Hematopoietic multipotent progenitor cell treated with erythropoietin and hydrocortisone succinate and interleukin-3 and kit ligand, for 17 days (in vitro differentiated cells): ENCODE measurements around the gene LCNL1.
A peak's percentile ranks its signal among the peaks of the same experiment; 100 is the strongest.
"Not testable (repeated sequence)": the region's sequence is repeated elsewhere in the genome, so short reads cannot be mapped to it uniquely, and the experiment has no call there.

Experiments
- DNase-seq: peaks from one replicate; pipeline ENCODE4 v3.0.0-alpha.2; 2015; ENCODE audit warnings: low spot score

The LCNL1 gene

GRCh38 chr9:137027369-137028262 is 44.8 kb downstream of the LCNL1 start, which contains the start of gene ABCA2:
Gene ABCA2, minus strand, starts transcription at chr9:137028237. Its CDS starts 97 bp downstream, at chr9:137028140.
- no peak for DNase-seq

GRCh38 chr9:137028263-137029057 is 45.7 kb downstream of the LCNL1 start:
- DNase-seq, result peak; percentile 72

- DNase-seq, result peak; percentile 71
These were observed 46.5 kb downstream of the LCNL1 start for GRCh38 chr9:137029058-137029936.

DNA sequence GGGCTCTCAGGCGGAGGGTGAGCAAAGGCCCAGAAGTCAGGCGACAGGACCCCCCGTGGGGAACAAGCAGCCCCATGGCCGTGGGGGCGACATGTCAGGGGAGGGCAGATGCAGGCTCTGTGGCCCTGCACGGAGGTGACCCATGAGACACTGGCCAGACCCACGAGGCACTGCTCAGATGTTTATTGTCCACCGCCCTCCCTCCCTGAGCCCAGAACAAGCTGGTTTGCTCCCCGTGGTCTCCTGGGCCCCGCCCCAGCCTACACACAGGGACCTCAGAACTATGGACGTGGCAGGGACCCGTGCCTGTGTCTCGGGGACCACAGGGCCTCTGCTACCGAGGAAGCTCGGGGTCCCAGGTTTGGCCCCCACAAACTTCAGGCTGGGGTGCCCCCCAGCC is 47.2 kb downstream of the LCNL1 start:
- no peak for DNase-seq

DNA sequence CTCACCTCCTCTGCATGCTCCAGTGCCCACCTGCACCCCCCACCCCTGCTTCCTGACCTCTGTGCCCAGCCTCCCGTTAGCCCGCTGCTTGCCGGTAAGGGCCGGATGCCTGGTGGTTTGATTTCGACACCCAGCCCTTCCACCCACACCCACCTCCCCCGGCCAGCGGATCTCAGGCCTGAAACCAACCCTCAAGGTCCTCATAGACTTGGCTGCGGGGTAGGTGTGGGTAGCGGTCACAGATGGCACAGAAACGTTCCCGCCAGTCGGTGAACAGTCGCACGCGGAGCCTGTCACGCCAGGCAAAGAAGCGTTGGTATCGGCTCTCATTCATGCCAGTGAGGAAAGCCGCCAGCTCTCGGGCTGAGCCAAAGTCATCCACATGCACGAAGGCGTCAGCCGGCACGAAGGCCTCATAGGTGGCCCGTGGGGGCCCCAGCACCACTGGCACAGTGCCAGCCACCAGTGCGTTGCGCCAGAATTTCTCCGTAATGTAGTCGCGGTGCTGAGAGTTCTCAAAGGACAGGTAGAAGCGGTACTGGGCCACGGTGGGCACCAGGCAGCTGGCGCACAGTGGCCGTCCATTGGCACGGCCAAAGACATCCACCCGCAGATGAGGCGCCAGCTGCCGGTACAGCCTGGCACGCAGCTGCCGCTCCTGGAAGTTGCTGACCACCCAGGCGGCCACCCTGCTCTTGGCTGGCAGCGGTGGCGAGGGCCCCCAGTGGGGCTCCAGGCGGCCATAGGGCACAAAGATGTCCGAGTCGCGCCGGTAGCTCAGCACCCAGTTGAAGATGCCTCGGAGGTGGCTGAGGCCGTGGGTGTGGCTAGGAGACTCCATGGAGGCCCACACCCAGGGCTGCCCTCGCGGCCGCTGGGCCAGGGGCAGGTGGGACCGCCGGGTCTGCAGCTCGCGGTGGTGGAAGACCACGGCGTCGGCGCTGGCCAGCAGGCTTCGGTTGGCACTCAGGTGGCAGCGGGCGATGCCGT is 48.0 kb downstream of the LCNL1 start:
- no peak for DNase-seq

DNA sequence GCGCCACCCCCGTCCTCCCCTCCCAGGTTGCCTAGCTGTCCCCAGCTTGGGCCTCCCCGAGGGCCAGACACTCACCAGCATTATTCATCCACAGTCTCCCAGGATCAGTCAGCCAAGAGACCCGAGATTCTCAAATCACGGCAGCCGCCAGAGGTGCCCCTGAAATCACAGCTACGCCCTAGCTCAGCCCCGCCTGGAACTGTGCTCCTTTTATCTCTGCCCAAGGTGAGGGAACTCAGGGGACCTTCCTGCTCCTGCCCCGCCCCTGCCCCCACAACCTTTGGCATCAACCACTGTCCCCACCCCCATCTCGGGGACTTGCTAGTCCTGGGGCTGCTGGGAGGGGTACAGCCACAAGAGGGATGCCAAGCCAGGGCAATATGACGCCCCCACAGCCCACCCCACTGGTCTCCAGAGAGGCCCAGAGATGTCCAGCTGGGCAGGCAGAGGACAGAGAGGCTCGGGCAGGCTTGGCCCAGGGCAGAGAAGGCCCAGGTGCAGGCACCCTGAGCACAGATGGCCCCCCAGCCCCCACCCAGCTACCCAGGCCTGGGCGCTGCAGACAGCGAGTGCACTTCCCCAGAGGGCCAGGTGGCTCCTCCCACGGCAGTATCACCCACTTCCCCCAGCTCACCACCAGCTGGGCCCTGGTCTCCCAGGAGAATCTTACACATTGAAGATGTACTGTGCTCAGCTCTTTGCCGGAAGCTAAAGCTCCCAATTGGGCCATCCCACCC is 49.3 kb downstream of the LCNL1 start, which contains the start of gene FUT7:
Gene FUT7, minus strand, starts transcription at position 185 of the 737 bp plus-strand sequence. Its CDS starts 97 bp downstream, at position 88.
- DNase-seq, result no peak

GRCh38 chr9:137032858-137033257 is 50.1 kb downstream of the LCNL1 start:
- DNase-seq, result no peak

DNA sequence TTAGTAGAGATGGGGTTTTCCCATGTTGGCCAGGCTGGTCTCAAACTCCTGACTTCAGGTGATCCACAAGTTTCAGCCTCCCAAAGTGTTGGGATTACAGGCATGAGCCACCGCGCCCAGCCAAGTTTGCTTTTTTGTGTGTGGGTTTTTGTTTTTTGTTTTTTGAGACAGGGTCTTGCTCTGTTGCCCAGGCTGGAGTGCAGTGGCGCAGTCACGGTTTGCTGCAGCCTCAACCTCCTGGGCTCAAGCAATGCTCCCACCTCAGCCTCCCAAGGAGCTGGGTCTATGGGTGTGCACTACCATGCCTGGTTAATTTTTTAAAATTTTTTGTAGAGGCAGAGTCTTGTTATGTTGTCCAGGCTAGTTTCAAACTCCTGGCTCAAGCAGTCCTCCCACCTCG is 50.7 kb downstream of the LCNL1 start:
- not testable (repeated sequence) for DNase-seq

DNA sequence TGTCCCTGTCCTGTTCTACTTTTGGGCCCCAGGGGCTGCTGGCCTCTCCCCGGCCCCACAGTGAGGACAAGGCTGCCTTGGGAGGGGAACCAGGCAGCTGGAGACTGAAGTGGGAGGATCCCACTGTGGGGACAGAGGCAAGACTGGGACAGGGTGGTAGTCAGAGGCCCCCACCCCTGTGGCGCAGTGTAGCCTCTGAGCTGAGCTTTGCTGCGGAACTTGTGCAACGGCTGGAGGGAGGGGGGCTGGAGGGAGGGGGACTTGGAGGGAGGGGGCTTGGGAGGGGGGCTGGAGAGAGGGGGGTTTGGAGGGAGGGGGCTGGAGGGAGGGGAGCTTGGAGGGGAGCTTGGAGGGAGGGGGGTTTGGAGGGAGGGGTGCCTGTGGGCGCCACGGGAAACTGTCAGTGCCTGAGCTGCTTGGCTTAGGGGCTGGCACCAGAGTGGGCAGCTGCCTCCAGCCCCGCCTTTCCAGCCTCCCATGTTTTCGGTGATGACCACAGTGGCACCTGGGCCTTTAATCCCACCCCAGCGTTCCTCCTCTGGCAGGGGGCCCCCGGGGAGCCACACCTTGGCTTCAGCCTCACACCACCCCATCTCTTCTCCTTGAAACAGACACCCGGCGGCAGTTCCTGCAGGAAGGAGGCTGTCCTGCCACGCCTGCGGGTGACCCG is 51.4 kb downstream of the LCNL1 start:
- DNase-seq, result no peak

GRCh38 chr9:137034709-137035506 is 52.1 kb downstream of the LCNL1 start:
- peak; percentile 82 for DNase-seq
